GM18861 (cell line): Measurements from ENCODE around the gene ALG12.

ENCODE experiments used
- ATAC-seq: cut with Tn5 transposase; IDR thresholded peaks from one replicate; pipeline ENCODE4 v1.9.1; 2021; ENCODE audit not compliant: unreplicated experiment

The ALG12 gene

DNA sequence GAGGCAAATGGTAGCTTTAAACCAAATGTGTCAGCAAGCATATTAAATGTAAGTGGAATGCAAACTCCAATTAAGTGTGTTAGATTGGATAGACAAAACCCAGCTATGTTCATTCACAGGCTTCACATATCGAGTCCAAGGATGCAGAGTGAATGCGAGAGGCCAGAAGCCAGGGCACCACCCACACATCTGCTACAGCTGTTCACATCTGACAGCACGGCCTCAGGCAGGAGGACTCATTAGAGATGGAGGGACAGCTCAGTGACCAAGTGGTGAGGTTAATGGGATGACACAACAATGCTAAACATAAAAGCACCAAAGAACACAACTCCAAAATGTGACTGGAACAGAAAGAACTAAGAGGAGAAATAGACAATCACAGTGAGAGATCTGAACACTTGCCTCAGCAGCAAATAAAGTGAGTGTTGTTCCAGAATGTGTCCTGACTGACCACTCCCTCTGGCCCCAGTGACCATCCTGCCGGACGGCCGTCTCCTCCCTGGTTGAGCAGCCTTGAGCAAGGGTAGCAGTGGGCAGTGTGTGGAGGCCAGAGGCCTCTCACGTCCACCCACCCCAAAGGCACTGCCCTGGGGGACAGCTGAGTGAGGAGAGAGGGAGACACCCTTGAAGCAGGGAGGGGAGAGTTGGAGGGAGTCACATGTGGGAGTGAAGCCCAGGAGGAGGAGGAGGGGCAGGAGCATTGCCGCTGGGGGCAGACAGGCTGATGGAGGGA, 23.8 kb downstream of the ALG12 start:
- ATAC-seq: no peak

DNA sequence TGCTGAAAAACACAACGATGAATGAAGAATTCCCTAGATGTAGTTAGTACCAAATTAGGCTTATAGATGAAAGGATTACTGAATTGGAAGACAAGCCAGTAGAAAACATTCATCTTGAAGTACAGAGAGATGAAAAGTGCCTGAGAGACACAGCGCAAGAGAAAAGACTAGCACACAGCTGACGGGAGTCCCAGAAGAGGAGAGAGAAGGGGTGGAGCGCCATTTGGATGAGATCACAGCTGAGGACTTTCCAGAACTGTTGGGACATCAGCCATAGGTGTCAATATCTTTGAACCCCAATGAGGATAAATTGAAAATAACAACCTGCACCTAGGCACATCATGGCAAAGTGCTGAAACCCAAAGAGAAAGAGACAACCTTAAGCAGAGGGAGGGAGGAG, 25.2 kb downstream of the ALG12 start:
- ATAC-seq: no peak

DNA sequence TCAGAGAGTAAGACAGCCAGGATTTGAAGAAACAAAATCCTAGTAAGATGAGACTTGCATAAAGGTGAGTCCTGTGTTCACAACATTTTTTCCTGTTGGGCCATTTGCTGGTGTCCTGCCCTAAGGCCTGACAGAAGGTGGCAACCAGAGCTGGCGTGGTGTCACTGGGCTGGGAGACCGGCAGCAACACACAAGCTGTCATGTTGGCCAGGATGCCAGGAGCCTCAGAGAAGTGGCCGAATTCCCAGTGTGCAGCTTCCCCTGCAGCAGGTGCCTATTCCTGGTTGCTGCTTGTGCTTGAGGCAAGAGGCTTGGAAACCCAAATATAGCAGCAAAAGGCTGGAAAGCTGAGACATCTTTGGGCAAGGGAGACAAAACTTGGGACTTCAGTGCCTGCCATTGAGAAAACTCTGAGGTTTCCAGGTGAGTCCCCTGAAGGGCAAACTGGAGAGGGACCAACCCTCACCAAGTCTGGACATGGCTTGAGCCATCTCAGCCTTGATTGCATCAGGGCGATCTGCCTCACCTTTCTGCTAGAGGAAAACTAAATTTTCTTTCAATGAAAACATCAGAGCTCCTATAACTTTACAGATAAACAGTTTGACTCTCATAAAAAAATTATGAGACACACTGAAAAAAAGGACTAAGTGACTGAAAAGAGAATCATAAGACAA, 25.9 kb downstream of the ALG12 start:
- ATAC-seq: no peak

DNA sequence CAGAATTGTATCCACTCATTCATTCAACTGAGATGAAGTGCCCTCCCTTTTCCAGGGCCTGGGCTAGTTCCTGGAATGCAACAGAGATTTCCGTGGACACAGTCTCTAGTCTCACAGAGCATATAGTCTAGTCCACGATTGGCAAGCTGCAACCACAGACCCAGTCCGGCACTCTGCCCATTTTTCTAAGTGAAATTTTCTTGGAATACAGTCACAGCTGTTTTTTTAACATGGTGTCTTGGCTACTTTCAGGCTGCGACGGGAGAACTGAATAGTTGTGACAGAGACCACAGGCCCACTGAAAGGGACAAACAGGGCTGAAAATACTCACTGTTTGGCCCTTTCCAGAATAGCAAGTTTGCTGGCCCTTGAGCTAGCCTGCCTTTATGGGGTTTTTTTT, 29.2 kb downstream of the ALG12 start:
- ATAC-seq: no peak

DNA sequence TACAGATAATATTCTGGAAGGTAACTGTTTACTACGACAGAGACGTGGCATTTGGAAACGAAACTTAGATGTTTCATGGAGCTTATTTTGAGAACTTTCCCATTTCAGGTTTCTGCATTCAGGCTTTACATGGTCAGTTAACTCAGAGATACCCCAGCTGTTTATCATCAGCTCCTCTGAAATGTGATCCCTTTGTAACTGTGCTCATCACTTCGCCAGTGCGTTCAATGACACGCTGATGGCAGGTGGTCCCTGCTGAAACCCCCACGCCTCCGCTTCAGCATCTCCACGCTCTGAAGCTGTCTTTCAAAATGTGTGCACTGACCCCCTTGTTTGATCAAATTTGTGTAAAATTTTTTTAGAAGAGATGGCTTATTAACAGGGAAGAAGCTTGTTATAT, 30.5 kb downstream of the ALG12 start:
- ATAC-seq: no peak

DNA sequence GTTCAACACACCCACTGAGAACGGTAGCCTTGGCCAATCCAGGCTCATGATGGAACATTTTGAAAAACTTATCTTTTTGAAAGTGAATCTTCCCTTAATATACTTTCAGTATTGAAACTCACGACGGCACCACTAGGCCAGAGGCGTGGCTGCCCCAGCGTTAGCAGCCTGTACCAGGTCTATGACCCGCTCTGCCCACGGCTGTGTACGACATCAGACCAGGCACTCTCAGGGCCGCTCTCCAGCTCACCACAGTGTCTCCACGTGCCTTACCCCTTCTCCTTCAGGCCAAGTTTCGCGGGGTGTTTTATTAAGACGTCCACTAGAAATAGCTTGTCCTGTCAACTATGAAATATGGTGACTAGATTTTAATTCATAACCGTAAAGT, 31.2 kb downstream of the ALG12 start:
- ATAC-seq: no peak

DNA sequence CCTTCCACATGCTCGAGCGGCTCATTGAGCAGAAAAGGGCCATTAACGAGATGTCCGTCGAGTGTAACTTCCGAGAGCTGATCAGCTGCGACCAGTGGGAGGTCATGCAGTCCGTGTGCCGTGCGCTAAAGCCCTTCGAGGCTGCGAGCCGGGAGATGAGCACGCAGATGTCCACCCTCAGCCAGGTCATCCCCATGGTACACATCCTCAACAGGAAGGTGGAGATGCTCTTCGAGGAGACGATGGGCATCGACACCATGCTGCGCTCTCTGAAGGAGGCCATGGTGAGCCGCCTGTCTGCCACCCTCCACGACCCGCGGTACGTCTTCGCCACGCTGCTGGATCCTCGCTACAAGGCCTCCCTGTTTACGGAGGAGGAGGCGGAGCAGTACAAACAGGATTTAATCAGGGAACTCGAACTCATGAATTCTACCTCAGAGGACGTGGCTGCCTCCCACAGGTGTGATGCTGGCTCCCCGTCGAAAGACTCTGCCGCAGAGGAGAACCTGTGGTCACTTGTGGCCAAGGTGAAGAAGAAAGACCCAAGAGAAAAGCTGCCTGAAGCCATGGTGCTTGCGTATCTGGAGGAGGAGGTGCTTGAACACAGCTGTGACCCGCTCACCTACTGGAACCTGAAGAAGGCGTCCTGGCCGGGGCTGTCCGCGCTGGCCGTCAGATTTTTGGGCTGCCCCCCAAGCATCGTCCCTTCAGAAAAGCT, 31.7 kb downstream of the ALG12 start:
- no peak for ATAC-seq

DNA sequence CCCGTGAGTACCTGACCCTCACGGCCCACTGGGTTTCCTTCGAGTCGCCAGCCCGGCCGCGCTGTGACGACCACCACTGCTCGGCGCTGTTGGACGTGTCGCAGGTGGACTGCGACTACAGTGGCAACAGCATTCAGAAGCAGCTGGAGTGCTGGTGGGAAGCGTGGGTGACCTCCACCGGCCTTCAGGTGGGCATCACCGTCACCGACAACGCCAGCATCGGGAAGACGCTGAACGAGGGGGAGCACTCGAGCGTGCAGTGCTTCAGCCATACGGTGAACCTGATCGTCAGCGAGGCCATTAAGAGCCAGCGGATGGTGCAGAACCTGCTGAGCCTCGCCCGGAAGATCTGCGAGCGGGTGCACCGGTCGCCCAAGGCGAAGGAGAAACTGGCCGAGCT, 32.4 kb downstream of the ALG12 start:
- ATAC-seq: no peak

DNA sequence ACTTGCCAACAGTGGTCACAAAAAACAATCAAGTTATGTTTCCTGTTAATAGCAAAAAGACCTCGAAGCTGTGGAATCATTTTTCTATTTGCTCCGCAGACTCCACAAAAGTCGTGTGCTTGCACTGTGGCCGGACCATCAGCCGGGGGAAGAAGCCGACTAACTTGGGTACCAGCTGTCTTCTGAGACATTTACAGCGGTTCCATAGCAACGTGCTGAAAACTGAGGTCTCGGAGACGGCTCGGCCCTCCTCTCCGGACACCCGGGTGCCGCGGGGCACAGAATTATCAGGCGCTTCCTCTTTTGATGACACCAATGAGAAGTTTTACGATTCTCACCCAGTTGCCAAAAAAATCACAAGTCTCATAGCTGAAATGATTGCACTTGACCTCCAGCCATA, 33.0 kb downstream of the ALG12 start:
- ATAC-seq: no peak

DNA sequence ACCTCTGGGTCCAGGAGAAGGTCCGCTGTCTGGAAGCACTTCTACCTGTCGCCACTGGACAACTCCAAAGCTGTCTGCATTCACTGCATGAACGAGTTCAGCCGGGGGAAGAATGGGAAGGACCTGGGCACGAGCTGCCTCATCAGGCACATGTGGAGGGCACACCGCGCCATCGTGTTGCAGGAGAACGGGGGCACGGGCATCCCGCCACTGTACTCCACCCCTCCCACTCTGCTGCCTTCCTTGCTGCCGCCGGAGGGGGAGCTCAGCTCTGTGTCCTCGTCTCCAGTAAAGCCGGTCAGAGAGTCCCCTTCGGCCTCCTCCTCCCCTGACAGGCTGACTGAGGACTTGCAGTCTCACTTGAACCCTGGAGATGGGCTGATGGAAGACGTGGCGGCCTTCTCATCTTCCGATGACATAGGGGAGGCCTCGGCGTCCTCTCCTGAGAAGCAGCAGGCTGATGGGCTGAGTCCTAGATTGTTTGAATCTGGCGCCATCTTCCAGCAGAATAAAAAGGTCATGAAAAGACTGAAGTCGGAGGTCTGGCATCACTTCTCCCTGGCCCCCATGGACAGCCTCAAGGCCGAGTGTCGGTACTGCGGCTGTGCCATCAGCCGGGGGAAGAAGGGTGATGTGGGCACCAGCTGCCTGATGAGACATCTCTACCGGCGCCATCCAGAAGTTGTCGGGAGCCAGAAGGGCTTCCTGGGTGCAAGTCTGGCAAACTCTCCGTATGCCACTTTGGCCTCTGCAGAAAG, 33.6 kb downstream of the ALG12 start:
- ATAC-seq: no peak

DNA sequence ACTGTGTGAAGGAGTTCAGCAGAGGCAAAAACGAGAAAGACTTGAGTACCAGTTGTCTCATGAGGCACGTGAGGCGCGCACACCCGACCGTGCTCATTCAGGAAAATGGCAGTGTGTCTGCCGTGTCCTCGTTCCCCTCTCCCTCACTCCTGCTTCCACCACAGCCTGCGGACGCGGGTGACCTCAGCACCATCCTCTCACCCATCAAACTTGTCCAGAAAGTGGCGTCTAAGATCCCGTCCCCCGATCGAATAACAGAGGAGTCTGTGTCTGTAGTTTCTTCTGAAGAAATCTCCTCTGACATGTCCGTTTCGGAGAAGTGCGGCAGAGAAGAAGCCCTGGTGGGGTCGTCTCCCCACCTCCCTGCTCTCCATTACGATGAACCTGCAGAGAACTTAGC, 34.2 kb downstream of the ALG12 start:
- no peak for ATAC-seq

DNA sequence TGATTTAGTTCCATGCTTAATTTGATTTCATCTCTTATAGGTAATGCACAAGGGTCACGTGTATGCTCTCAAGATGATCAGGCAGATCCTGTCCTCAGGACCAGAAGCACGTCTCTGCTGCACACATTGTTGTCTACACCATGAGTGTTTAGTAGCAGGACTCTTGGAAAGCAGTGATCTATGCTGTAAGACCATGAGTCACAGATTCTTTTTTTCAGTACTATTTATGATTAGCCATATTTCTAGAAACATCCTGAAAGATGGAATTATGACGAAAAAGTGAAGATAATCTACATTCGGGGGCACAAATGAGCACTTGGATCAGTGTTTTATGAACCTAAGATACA, 35.0 kb downstream of the ALG12 start:
- no peak for ATAC-seq

DNA sequence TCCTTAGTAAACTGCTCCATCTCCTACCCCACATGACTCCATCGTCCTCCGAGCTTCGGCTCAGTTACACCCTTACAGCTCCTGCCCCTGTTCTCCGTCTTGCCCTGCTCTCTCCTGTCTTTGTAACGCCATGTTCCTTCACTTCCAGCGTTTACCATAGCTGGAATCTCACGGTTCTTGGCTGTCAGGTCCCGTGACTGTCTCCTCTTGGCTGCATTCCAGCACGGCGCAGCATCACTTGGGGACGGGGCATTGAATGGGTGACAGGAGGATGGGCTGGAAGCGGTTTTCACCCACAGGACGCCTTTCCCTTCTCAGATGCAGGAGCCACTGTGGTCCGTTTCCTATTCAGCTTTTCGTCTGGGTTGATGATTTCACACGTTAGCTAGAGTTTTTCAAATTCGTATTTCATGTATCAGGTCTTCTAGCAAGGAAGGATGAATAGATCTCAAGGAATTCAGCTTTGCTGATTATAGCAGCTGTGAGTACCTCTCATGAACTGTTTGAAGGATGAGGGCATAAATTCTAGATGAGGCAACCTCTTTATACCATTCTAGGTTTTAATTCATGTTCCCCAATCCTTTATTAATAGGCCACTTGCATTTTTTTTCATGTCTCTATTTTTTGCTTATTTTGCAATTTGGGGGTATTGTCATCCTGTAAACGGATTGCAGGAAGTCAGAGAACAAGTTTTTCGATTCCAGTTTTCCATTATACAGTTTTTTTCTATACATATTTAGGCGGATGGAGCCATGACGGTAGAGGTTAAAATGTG, 35.5 kb downstream of the ALG12 start:
- no peak for ATAC-seq

DNA sequence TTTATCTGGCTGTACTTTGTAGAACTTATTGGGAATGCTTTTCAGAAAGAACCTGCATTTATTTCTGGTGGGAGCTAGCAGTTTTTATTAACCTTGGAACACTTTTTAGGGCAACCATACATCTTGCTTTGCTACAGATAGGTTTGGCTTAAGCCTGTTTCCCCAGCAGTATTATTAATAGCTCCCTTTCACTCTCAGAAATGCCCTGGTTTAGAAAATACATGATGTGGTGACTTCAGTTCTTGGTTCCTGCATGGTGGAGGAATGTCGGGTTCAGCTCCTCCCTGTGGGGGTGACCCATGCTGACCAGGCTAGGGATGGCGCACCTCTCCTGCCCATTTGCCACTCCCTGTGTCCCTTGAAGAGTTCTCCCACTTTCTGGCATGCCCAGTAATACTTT, 36.4 kb downstream of the ALG12 start:
- ATAC-seq: no peak

DNA sequence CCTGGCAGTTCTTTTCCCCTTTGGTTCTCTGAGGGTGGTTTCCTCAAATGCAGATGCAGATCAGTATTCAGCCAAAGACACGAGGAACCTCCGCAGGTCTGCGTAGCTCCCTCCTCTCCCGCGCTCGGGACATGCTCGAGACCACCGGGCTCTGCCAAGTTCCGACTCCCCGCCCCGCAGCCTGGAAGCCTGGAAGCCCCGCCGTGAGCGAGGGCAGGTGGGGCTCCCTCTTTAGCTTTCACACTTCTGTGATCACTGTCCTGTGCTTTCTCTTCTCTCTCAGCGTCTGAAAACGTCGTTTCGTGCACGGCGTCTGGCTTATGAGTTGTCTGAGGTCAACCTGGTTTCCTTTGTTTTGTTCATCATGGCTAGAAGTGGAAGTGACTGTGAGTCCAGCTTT, 38.0 kb downstream of the ALG12 start:
- no peak for ATAC-seq

DNA sequence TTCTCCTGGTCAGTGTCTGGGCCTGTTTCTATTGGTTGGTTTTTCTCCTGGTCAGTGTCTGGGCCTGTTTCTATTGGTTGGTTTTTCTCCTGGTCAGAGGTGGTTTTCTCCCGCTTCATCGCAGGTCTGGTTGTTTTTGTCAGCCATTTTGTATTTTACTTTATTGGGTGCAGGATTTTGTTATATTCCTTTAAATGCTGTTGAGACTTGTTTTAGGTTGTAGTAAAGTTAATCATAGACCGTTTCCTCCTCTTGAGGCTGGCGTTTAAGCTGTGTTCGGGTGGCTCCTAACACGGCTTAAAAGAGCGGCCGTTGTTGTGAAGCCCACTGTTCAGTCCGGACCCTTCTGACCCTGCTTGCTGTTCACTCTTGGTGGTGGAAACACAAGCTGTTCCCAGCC, 38.4 kb downstream of the ALG12 start:
- ATAC-seq: no peak

DNA sequence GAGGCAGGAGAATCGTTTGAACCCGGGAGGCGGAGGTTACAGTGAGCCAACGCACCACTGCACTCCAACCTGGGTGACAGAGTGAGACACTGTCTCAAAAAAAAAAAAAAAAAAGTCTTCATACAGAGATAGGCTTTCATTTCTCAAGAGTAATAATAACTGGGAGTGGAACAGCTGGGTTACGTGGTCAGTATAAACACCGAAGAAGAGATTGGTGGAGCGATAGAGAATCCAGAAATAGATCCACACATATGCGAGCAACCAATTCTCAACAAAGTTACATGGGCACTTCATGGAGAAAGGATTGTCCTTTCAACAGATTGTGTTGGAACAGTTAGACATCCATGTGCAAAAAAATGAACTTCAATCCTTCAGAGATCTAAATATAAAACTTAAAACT, 40.0 kb downstream of the ALG12 start:
- ATAC-seq: no peak

DNA sequence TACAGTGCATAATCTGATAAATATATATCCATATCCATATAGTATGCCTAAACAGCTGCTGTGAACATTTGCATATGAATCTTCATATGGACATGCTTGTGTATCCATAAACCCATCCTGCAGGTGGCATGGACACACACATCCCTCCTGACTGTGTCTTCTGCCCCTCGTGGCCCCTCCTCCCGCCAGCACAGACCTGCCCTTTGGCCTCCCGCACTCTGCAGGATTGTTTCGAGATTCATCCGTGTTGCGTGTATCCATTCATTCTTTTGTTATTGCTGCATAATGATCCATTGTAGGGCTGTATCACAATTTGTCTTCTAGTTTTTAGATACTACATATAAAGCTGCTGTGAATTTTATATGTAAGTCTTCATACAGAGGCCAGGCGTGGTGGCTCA, 40.6 kb downstream of the ALG12 start:
- no peak for ATAC-seq

DNA sequence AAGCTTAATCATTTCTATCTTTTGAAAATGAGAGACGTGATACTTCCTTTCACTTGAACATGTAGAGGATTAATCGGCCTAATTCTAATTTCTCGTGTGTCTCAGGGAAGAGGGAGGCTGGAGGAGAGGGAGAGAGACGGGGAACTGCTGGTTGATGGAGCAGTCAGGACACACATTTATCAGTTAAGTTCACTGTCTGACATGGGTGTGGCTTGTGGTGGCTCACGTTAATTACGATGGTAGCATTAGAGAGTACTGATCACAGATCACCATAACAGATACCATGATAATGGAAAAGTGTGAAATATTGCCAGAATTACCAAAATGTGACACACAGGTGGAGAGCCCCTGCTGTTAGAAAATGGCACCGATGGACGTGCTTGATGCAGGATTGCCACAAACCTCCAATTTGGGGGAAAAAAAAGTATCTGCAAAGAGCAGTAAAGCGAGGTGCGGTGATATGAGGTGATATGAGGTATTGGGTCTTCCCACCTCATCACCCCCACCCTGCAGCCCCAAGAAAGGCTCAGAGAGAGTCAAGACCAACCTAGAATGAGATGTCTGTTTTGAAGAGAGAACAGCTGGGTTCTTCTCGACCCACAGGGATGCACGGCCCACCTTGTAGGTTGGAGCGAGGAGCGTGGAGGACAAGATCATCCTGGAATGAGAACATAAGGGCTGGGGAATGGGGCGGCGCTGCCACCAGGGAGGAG, 44.9 kb downstream of the ALG12 start:
- no peak for ATAC-seq

DNA sequence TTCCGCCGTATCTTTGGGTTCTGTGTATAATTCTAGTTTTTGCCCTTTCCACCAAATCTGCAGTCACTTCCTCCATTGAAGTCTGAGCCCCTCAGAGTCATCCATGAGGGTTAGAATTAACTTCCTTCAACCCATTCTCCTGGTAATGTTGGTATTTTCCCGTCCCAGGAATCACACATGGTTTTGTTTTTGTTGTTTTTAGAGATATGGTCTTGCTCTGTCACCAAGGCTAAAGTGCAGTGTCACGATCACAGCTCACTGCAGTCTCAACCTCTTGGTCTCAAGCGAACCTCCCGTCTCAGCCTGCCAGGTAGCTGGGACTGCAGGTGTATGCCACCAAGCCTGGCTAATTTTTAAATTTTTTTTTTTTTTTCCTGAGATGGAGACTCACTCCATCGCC, 45.9 kb downstream of the ALG12 start:
- no peak for ATAC-seq
